Retina (tissue), 1 donor: Measurements from ENCODE around the gene HMGN4.

Experiments
- DNase-seq: peaks from one replicate; pipeline ENCODE4 v3.0.0-alpha.2; 2016

The HMGN4 gene

GRCh38 chr6:26552640-26553188, 14.5 kb downstream of the HMGN4 start:
- no peak for DNase-seq

GRCh38 chr6:26553264-26553634, 15.1 kb downstream of the HMGN4 start:
- DNase-seq: peak; percentile 90

GRCh38 chr6:26553635-26554446, 15.7 kb downstream of the HMGN4 start:
- DNase-seq: peak; percentile 89

GRCh38 chr6:26554447-26554696, 16.2 kb downstream of the HMGN4 start:
- no peak for DNase-seq

- peak; percentile 74 for DNase-seq
Observed at GRCh38 chr6:26554697-26555504, 16.7 kb downstream of the HMGN4 start.

- no peak for DNase-seq
Observed at GRCh38 chr6:26555505-26556262, 17.5 kb downstream of the HMGN4 start.

- DNase-seq: peak; percentile 55
Observed at GRCh38 chr6:26556263-26557070, 18.3 kb downstream of the HMGN4 start.

GRCh38 chr6:26561533-26562466, 23.6 kb downstream of the HMGN4 start:
- DNase-seq: no peak

GRCh38 chr6:26563488-26563887, 25.3 kb downstream of the HMGN4 start:
- DNase-seq: no peak

GRCh38 chr6:26568601-26569432, 30.7 kb downstream of the HMGN4 start:
- DNase-seq: peak; percentile 93

- no peak for DNase-seq
Observed at GRCh38 chr6:26569433-26569764, 31.2 kb downstream of the HMGN4 start.

- DNase-seq: no peak
Observed at GRCh38 chr6:26570027-26570809, 32.1 kb downstream of the HMGN4 start.

- peak; percentile 72 for DNase-seq
Observed at GRCh38 chr6:26571592-26572296, 33.6 kb downstream of the HMGN4 start.

GRCh38 chr6:26575494-26575939, 37.4 kb downstream of the HMGN4 start:
- DNase-seq: no peak

- DNase-seq: no peak
Observed at GRCh38 chr6:26576407-26576843, 38.3 kb downstream of the HMGN4 start.

GRCh38 chr6:26576929-26577719, 39.0 kb downstream of the HMGN4 start:
- DNase-seq: peak; percentile 66

GRCh38 chr6:26577720-26578072, 39.5 kb downstream of the HMGN4 start:
- no peak for DNase-seq

GRCh38 chr6:26578279-26578678, 40.1 kb downstream of the HMGN4 start:
- no peak for DNase-seq
